IMR-90 (cell line): ENCODE results near the gene KCNA10. TPM values are rescaled to one million over a fixed set of nuclear protein-coding genes. Genes with fewer than 3 reads are reported as not detected.

Source experiments
- ATAC-seq: fragments of 200-7000 bp; cut with Tn5 transposase; 2 replicates; pipeline ENCODE4 v1.9.1; 2020; ENCODE audit warnings: low read depth, mild to moderate bottlenecking, moderate library complexity
- BruUV-seq: library from RNA; stranded (reverse); fragments of 400-500 nt; replicated peaks from 2 replicates; lab custom pipeline; 2021; lab: Mats Ljungman, UMichigan
- CTCF ChIA-PET: fragments of 300-600 bp; formaldehyde crosslinking; extraction: SDS; loops from one replicate; lab custom pipeline; 2021; ENCODE audit warnings: antibody characterized with exemption; lab: Yijun Ruan, JAX
- POLR2A ChIA-PET: fragments of 300-600 bp; sonication (Branson Sonifier 250); formaldehyde crosslinking; loops from one replicate; lab custom pipeline; 2022; ENCODE audit warnings: antibody characterized with exemption; ENCODE audit not compliant: unreplicated experiment; lab: Charles Lee
- DNase-seq: peaks from one replicate; pipeline ENCODE4 v3.0.0; 2013
- H2AFZ ChIP-seq: replicated peaks from 2 replicates; pipeline ENCODE3; 2013; ENCODE audit warnings: low read length, mild to moderate bottlenecking; ENCODE audit not compliant: poor library complexity
- H2AK5ac ChIP-seq: 2 replicates; pipeline ENCODE4 v1.6.1; 2013; ENCODE audit warnings: low read depth, low read length, inconsistent platforms
- H2AK9ac ChIP-seq: replicated peaks from 2 replicates; pipeline ENCODE3; 2013; ENCODE audit warnings: mild to moderate bottlenecking, low read depth, low read length, moderate library complexity; ENCODE audit not compliant: poor library complexity
- H2BK120ac ChIP-seq: 2 replicates; pipeline ENCODE4 v1.6.1; 2013; ENCODE audit warnings: low read depth, low read length, inconsistent platforms
- H2BK15ac ChIP-seq: 3 replicates; pipeline ENCODE4 v1.6.1; 2013; ENCODE audit warnings: low read depth, low read length, inconsistent platforms
- H2BK20ac ChIP-seq: 2 replicates; pipeline ENCODE4 v1.6.1; 2013; ENCODE audit warnings: low read depth, mild to moderate bottlenecking, inconsistent platforms, low read length, moderate library complexity
- H2BK5ac ChIP-seq: 2 replicates; pipeline ENCODE4 v1.6.1; 2013; ENCODE audit warnings: mild to moderate bottlenecking, low read depth, low read length, inconsistent platforms; ENCODE audit not compliant: poor library complexity, severe bottlenecking
- H3K14ac ChIP-seq: replicated peaks from 2 replicates; pipeline ENCODE4 v1.6.1; 2013; ENCODE audit warnings: low read depth, low read length, inconsistent platforms
- H3K18ac ChIP-seq: 2 replicates; pipeline ENCODE4 v1.6.1; 2013; ENCODE audit warnings: low read depth, low read length, control low read depth
- H3K23ac ChIP-seq: 2 replicates; pipeline ENCODE4 v1.6.1; 2013; ENCODE audit warnings: low read depth, low read length, inconsistent platforms
- H3K27ac ChIP-seq: 2 replicates; pipeline ENCODE4 v1.5.1; 2013; ENCODE audit warnings: mild to moderate bottlenecking, control low read depth, low read length; ENCODE audit not compliant: insufficient read depth
- H3K27me3 ChIP-seq: 2 replicates; pipeline ENCODE4 v1.6.1; 2013; ENCODE audit warnings: low read length; ENCODE audit not compliant: control insufficient read depth, insufficient read depth
- H3K36me3 ChIP-seq: 2 replicates; pipeline ENCODE4 v1.6.1; 2013; ENCODE audit warnings: low read length, mixed read lengths; ENCODE audit not compliant: control insufficient read depth, insufficient read depth
- H3K4ac ChIP-seq: 2 replicates; pipeline ENCODE4 v1.6.1; 2013; ENCODE audit warnings: low read depth, low read length, inconsistent platforms
- H3K4me1 ChIP-seq: 2 replicates; pipeline ENCODE4 v1.6.1; 2013; ENCODE audit warnings: low read length, mixed read lengths; ENCODE audit not compliant: control insufficient read depth, insufficient read depth
- H3K4me2 ChIP-seq: 2 replicates; pipeline ENCODE4 v1.6.1; 2013; ENCODE audit warnings: low read depth, mild to moderate bottlenecking, control low read depth, low read length, moderate library complexity
- H3K4me3 ChIP-seq: 2 replicates; pipeline ENCODE4 v1.5.1; 2013; ENCODE audit warnings: low read depth, mild to moderate bottlenecking, control low read depth, low read length, moderate library complexity; ENCODE audit not compliant: insufficient read depth
- H3K56ac ChIP-seq: 2 replicates; pipeline ENCODE4 v1.6.1; 2013; ENCODE audit warnings: low read length, inconsistent platforms; ENCODE audit not compliant: insufficient read depth; ENCODE audit errors: extremely low read depth
- H3K79me1 ChIP-seq, 2 experiments: 2 replicates each; pipeline ENCODE4 v1.6.1; 2013; ENCODE audit warnings: low read length in 2 of 2, inconsistent platforms in 1 of 2, low read depth in 1 of 2
- H3K9ac ChIP-seq: 2 replicates; pipeline ENCODE4 v1.6.1; 2013; ENCODE audit warnings: low read depth, low read length, control low read depth
- H3K9me1 ChIP-seq: 2 replicates; pipeline ENCODE4 v1.6.1; 2013; ENCODE audit warnings: low read length, inconsistent platforms; ENCODE audit not compliant: insufficient read depth
- H3K9me3 ChIP-seq: 2 replicates; pipeline ENCODE4 v1.6.1; 2013; ENCODE audit warnings: low read length; ENCODE audit not compliant: control insufficient read depth, insufficient read depth
- H4K20me1 ChIP-seq: 2 replicates; pipeline ENCODE4 v1.6.1; 2013; ENCODE audit warnings: low read length, inconsistent platforms; ENCODE audit not compliant: insufficient read depth
- H4K5ac ChIP-seq: 2 replicates; pipeline ENCODE4 v1.6.1; 2013; ENCODE audit warnings: mild to moderate bottlenecking, low read depth, low read length, control low read depth
- H4K8ac ChIP-seq, 2 experiments: 2 replicates each; pipeline ENCODE4 v1.6.1; 2013; ENCODE audit warnings: low read depth in 2 of 2, low read length in 2 of 2, control low read depth in 1 of 2, inconsistent platforms in 1 of 2
- H4K91ac ChIP-seq: 2 replicates; pipeline ENCODE4 v1.6.1; 2013; ENCODE audit warnings: low read depth, low read length, inconsistent platforms; ENCODE audit not compliant: insufficient read depth
- BHLHE40 ChIP-seq: fragments of 150-350 bp; IDR thresholded peaks from 2 replicates; pipeline ENCODE4 v1.6.1; 2016; ENCODE audit warnings: mild to moderate bottlenecking, low read depth, low read length
- CEBPB ChIP-seq: IDR thresholded peaks from 2 replicates; pipeline ENCODE4 v1.6.1; 2012; ENCODE audit warnings: low read depth, low read length, improper control_type of control experiment
- CHD1 ChIP-seq: IDR thresholded peaks from 2 replicates; pipeline ENCODE4 v1.6.1; 2012; ENCODE audit warnings: low read depth, low read length, improper control_type of control experiment
- CTCF ChIP-seq: conservative IDR thresholded peaks from 2 replicates; pipeline ENCODE4 v1.5.1; 2012; ENCODE audit warnings: mild to moderate bottlenecking, low read depth, low read length, improper control_type of control experiment
- FOS ChIP-seq: fragments of 150-350 bp; IDR thresholded peaks from 2 replicates; pipeline ENCODE4 v1.6.1; 2016; ENCODE audit warnings: low read depth, low read length
- MAFK ChIP-seq: IDR thresholded peaks from 2 replicates; pipeline ENCODE4 v1.6.1; 2012; ENCODE audit warnings: low read depth, low read length, improper control_type of control experiment
- MAZ ChIP-seq: IDR thresholded peaks from 2 replicates; pipeline ENCODE4 v1.6.1; 2012; ENCODE audit warnings: low read depth, mild to moderate bottlenecking, low read length, improper control_type of control experiment, moderate library complexity, borderline replicate concordance
- MXI1 ChIP-seq: IDR thresholded peaks from 2 replicates; pipeline ENCODE4 v1.6.1; 2012; ENCODE audit warnings: low read depth, mild to moderate bottlenecking, low read length, moderate library complexity, borderline replicate concordance
- POLR2A ChIP-seq: IDR thresholded peaks from 2 replicates; pipeline ENCODE4 v1.6.1; 2012; ENCODE audit warnings: mild to moderate bottlenecking, low read depth, low read length
- RAD21 ChIP-seq: IDR thresholded peaks from 2 replicates; pipeline ENCODE4 v1.6.1; 2012; ENCODE audit warnings: low read length, improper control_type of control experiment
- RCOR1 ChIP-seq: IDR thresholded peaks from 2 replicates; pipeline ENCODE4 v1.6.1; 2012; ENCODE audit warnings: mild to moderate bottlenecking, low read length, improper control_type of control experiment; ENCODE audit not compliant: insufficient replicate concordance
- RFX5 ChIP-seq: IDR thresholded peaks from 2 replicates; pipeline ENCODE4 v1.8.0; 2012; ENCODE audit warnings: low read depth, mild to moderate bottlenecking, low read length, moderate library complexity
- SMC3 ChIP-seq: fragments of 150-350 bp; IDR thresholded peaks from 2 replicates; pipeline ENCODE4 v1.6.1; 2016; ENCODE audit warnings: low read depth, mild to moderate bottlenecking, antibody characterized with exemption, low read length, moderate library complexity
- USF2 ChIP-seq: fragments of 150-350 bp; IDR thresholded peaks from 2 replicates; pipeline ENCODE4 v1.6.1; 2017; ENCODE audit warnings: mild to moderate bottlenecking, antibody characterized with exemption, low read length, low read depth
- WGBS, 2 experiments: methylation state at CpG; one replicate each; pipeline versions ENCODE4 v1.1.5 to v1.1.7; 2013; ENCODE audit warnings: missing lambda C conversion rate in 2 of 2; ENCODE audit not compliant: insufficient read length in 1 of 2; ENCODE audit errors: extremely low coverage in 2 of 2; 5-methylcytosine and 5-hydroxymethylcytosine counted together
- dilution Hi-C: fragments of 300-500 bp; cut with HindIII; formaldehyde crosslinking; loops from one replicate; pipeline ENCODE4 v1.14.3; 2018; ENCODE audit warnings: low sequenced_read_pairs; ENCODE audit not compliant: unreplicated experiment
- in situ Hi-C: fragments of 300-500 bp; cut with MboI; formaldehyde crosslinking; loops from 3 replicates; pipeline ENCODE4 v1.14.3; 2019; ENCODE audit warnings: low sequenced_read_pairs, inconsistent platforms, mixed read lengths
- intact Hi-C: fragments of 100-400 bp; cut with micrococcal nuclease; formaldehyde crosslinking; loops from 2 replicates; pipeline ENCODE4 v1.10.0; 2022
- polyA plus RNA-seq, 3 experiments: library from polyadenylated mRNA; depleted of rRNA; stranded (reverse); fragments of >200 nt; gene quantifications; 2 replicates each; pipeline ENCODE4 v1.2.3, GENCODE V29; 2012; ENCODE audit warnings: low replicate concordance in 1 of 3
- total RNA-seq: library from RNA; depleted of rRNA; stranded (reverse); fragments of >200 nt; gene quantifications from 2 replicates; pipeline ENCODE4 v1.2.3, GENCODE V29; 2012

Gene KCNA10
- total and polyA plus RNA-seq, 2 of the 4 experiments (the other 2 are of a cell fraction), result not detected

- TF ChIP-seq RCOR1 (no peak), CHD1 (no peak), CEBPB (no peak), SMC3 (no peak)
Measured at GRCh38 chr1:110494036-110494435, 24.9 kb downstream of the KCNA10 start (continued).

DNA sequence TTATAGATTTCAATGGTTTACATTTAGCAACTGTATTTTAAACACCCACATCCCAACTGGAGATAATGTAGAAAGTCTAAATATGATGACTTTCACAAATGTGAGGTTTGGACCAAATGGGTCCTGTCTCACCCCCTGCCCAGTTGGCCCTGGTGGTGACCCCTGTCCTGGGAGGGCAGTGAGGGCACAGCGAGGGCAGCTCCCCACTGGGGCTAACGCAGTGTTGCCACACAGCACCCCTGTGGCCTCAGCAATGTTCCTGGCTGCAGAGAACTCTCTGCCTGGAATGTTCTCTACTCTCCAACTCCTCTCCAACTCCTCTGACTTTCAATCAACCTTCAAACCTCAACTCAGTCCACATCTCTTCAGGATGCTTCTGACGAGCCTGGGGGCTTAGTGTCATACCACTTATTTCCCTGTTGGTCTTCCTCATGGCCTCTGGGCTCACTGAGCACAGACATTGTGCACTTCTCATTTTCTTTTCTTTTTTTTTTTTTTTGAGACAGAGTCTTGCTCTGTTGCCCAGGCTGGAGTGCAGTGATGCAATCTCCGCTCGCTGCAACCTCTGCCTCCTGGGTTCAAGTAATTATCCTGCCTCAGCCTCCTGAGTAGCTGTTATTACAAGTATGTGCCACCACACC, 25.8 kb downstream of the KCNA10 start:
- BruUV-seq, result no TSS peak
- Histone ChIP-seq H3K14ac (no peak overlapping the region), H4K20me1 (no peaks in the 10 kb centered on the region), H2BK120ac (no peak overlapping the region), H2AK9ac (no peak overlapping the region), H2BK15ac (no peak overlapping the region), H2AFZ (no peak overlapping the region), H3K4me1 (no peaks in the 10 kb centered on the region), H3K23ac (no peak overlapping the region), H3K36me3 (no peaks in the 10 kb centered on the region), H3K9me3 (no peaks in the 10 kb centered on the region), H2AK5ac (no peak overlapping the region), H2BK5ac (no peak overlapping the region), H4K5ac (no peak overlapping the region), H4K91ac (no peak overlapping the region), H3K4me3 (no peak overlapping the region), H3K79me1 (no peaks in the 10 kb centered on the region), H3K9me1 (no peaks in the 10 kb centered on the region), H3K27ac (no peak overlapping the region), H3K4ac (no peak overlapping the region), H3K27me3 (peaks cover 7% of the 10 kb centered on the region), H4K8ac (no peak overlapping the region), H3K18ac (no peak overlapping the region), H3K4me2 (no peak overlapping the region), H3K9ac (no peak overlapping the region), H2BK20ac (no peak overlapping the region), H3K56ac (no peak overlapping the region)
- DNase-seq, result no peak
- in situ Hi-C loops, result loop anchor here (10.0 kb wide), 1 partner anchor 78 kb away; no protein-coding TSS in a partner anchor
- intact Hi-C loops, result no loop called here
- ChIA-PET POLR2A (no interaction called here), CTCF (no interaction called here)
- 100% methylated on average over 2 of the region's 5 CpGs; no CpG with 5 or more reads in 1 of the 2 experiments for WGBS, 2 experiments
- ATAC-seq, result no peak
- dilution Hi-C loops, result no loop called here
- TF ChIP-seq MAZ (no peak), FOS (no peak), RAD21 (no peak), MAFK (no peak), RCOR1 (no peak), SMC3 (no peak), BHLHE40 (no peak), MXI1 (no peak), POLR2A (no peak), CEBPB (no peak), CTCF (no peak), USF2 (no peak), RFX5 (no peak)
